Skeletal muscle tissue (tissue), 4 donors: ENCODE results near the gene SLC27A5. TPM values are rescaled to one million over a fixed set of nuclear protein-coding genes. Genes with fewer than 3 reads are reported as not detected.
"Not testable (repeated sequence)": the region's sequence is repeated elsewhere in the genome, so short reads cannot be mapped to it uniquely, and the experiment has no call there.

Experiments
- H3K27ac ChIP-seq: one replicate; pipeline ENCODE4 v1.7.0; 2013; ENCODE audit warnings: mild to moderate bottlenecking, low read depth, low read length, inconsistent platforms
- H3K27me3 ChIP-seq, 3 donors: one replicate each; pipeline ENCODE4 v1.7.0; 2013; ENCODE audit warnings: low read length in 3 of 3; ENCODE audit not compliant: control insufficient read depth in 3 of 3, insufficient read depth in 3 of 3
- H3K36me3 ChIP-seq, 3 donors: one replicate each; pipeline ENCODE4 v1.7.0; 2013; ENCODE audit warnings: low read length in 3 of 3; ENCODE audit not compliant: control insufficient read depth in 3 of 3, insufficient read depth in 3 of 3
- H3K4me1 ChIP-seq, 3 donors: one replicate each; pipeline ENCODE4 v1.7.0; 2013; ENCODE audit warnings: low read length in 3 of 3, mild to moderate bottlenecking in 3 of 3; ENCODE audit not compliant: control insufficient read depth in 3 of 3, insufficient read depth in 3 of 3
- H3K4me3 ChIP-seq, 3 donors: one replicate each; pipeline ENCODE4 v1.7.0; 2013; ENCODE audit warnings: low read length in 3 of 3
- H3K9ac ChIP-seq, 3 donors: one replicate each; pipeline ENCODE4 v1.7.0; 2013; ENCODE audit warnings: low read length in 3 of 3, mild to moderate bottlenecking in 3 of 3, moderate library complexity in 2 of 3, low read depth in 1 of 3
- H3K9me3 ChIP-seq, 3 donors: one replicate each; pipeline ENCODE4 v1.7.0; 2013; ENCODE audit warnings: low read length in 3 of 3; ENCODE audit not compliant: control insufficient read depth in 3 of 3
- total RNA-seq: library from RNA; depleted of rRNA; stranded (reverse); fragments of >200 nt; gene quantifications from one replicate; pipeline ENCODE4 v1.2.3, GENCODE V29; 2014
- donor health status: Osteomylitis.

The SLC27A5 gene
- total RNA-seq, 1 donor from 2014 or later: 3.1 TPM

- H3K9me3 ChIP-seq: no peaks in the 10 kb centered on the region
- H3K9ac ChIP-seq: peak overlapping the region; percentile 27 to 73 (median 56)
- no peak overlapping the region for H3K27ac ChIP-seq
- peak overlapping the region; percentile 65 to 66 (median 66) for H3K4me3 ChIP-seq
- H3K36me3 ChIP-seq: peaks cover 12 to 18% (median 17%) of the 10 kb centered on the region in 3 donors
- H3K27me3 ChIP-seq: no peaks in the 10 kb centered on the region
- peaks cover 36 to 42% (median 37%) of the 10 kb centered on the region in 3 donors for H3K4me1 ChIP-seq
These were observed 2.1 kb upstream of the SLC27A5 start for GRCh38 chr19:58513694-58514563.

- Histone ChIP-seq H3K4me3 (no peak overlapping the region), H3K27ac (no peak overlapping the region), H3K4me1 (peaks cover 29 to 35% (median 31%) of the 10 kb centered on the region in 3 donors), H3K27me3 (no peaks in the 10 kb centered on the region), H3K36me3 (peaks cover 12 to 18% (median 17%) of the 10 kb centered on the region in 3 donors), H3K9me3 (no peaks in the 10 kb centered on the region), H3K9ac (peak overlapping the region in 1 of 3 donors; percentile 56)
These were observed 1.5 kb upstream of the SLC27A5 start for GRCh38 chr19:58513213-58513693.

GRCh38 chr19:58510084-58510862 is 1.5 kb downstream of the SLC27A5 start:
- Histone ChIP-seq H3K27ac (no peak overlapping the region), H3K9me3 (no peaks in the 10 kb centered on the region), H3K4me1 (peaks cover 8 to 11% (median 10%) of the 10 kb centered on the region in 3 donors), H3K36me3 (peaks cover 0 to 2% (median 0%) of the 10 kb centered on the region in 3 donors), H3K27me3 (no peaks in the 10 kb centered on the region), H3K9ac (peak overlapping the region in 1 of 3 donors; percentile 33), H3K4me3 (no peak overlapping the region)

- Histone ChIP-seq H3K9me3 (no peaks in the 10 kb centered on the region), H3K4me1 (peaks cover 5 to 8% (median 8%) of the 10 kb centered on the region in 3 donors), H3K4me3 (no peak overlapping the region)
These were observed 2.1 kb downstream of the SLC27A5 start for GRCh38 chr19:58509731-58510083.

GRCh38 chr19:58507602-58508223 is 4.1 kb downstream of the SLC27A5 start:
- H3K4me1 ChIP-seq, H3K27ac ChIP-seq, H3K4me3 ChIP-seq, H3K9ac ChIP-seq, H3K36me3 ChIP-seq, H3K9me3 ChIP-seq, H3K27me3 ChIP-seq: not testable (repeated sequence)

More at GRCh38 chr19:58509731-58510083, 2.1 kb downstream of the SLC27A5 start:
- no peaks in the 10 kb centered on the region for H3K27me3 ChIP-seq
- peak overlapping the region in 1 of 3 donors; percentile 33 for H3K9ac ChIP-seq
- H3K36me3 ChIP-seq: peaks cover 0 to 2% (median 0%) of the 10 kb centered on the region in 3 donors
- H3K27ac ChIP-seq: no peak overlapping the region

- no peak overlapping the region for H3K27ac ChIP-seq
- peaks cover 21 to 27% (median 23%) of the 10 kb centered on the region in 3 donors for H3K4me1 ChIP-seq
- H3K4me3 ChIP-seq: peak overlapping the region; percentile 80 to 93 (median 92)
- H3K36me3 ChIP-seq: no peaks in the 10 kb centered on the region
- no peaks in the 10 kb centered on the region for H3K9me3 ChIP-seq
- H3K9ac ChIP-seq: peak overlapping the region in 1 of 3 donors; percentile 84
- no peaks in the 10 kb centered on the region for H3K27me3 ChIP-seq
These were observed 11.6 kb downstream of the SLC27A5 start for GRCh38 chr19:58500242-58500641.

GRCh38 chr19:58499021-58499927 is 12.5 kb downstream of the SLC27A5 start:
- H3K27ac ChIP-seq: peak overlapping the region; percentile 85
- H3K9ac ChIP-seq: peak overlapping the region; percentile 82 to 92 (median 84)
- H3K27me3 ChIP-seq: no peaks in the 10 kb centered on the region
- peak overlapping the region; percentile 85 to 93 (median 92) for H3K4me3 ChIP-seq
- no peaks in the 10 kb centered on the region for H3K9me3 ChIP-seq
- peaks cover 21 to 27% (median 23%) of the 10 kb centered on the region in 3 donors for H3K4me1 ChIP-seq
- no peaks in the 10 kb centered on the region for H3K36me3 ChIP-seq

- peak overlapping the region in 2 of 3 donors; percentile 61 to 70 for H3K9ac ChIP-seq
These were observed 13.3 kb downstream of the SLC27A5 start for GRCh38 chr19:58498316-58499020.

More at GRCh38 chr19:58498316-58499020, 13.3 kb downstream of the SLC27A5 start:
- Histone ChIP-seq H3K4me1 (peaks cover 21 to 27% (median 23%) of the 10 kb centered on the region in 3 donors), H3K4me3 (peak overlapping the region; percentile 77 to 92 (median 85)), H3K36me3 (no peaks in the 10 kb centered on the region), H3K9me3 (no peaks in the 10 kb centered on the region), H3K27ac (peak overlapping the region; percentile 85), H3K27me3 (no peaks in the 10 kb centered on the region)
